Uterus (tissue), 4 donors: ENCODE measurements around the gene GLI1. TPM values are rescaled to one million over a fixed set of nuclear protein-coding genes. Genes with fewer than 3 reads are reported as not detected.

Experiments used
- DNase-seq, 2 donors: peaks; one replicate each; pipeline ENCODE4 v3.0.0-alpha.2; 2019 to 2020
- H3K27ac ChIP-seq, 2 donors: fragments of 200-600 bp; sonication (generic); 1 replicate in 1 of 2; 2 replicates in 1 of 2; pipeline ENCODE4 v1.5.1; 2016 to 2018
- H3K27me3 ChIP-seq, 2 donors: fragments of 200-600 bp; sonication (generic); one replicate each; pipeline ENCODE4 v1.5.1; 2018 to 2019; ENCODE audit warnings: control low read depth in 1 of 2
- H3K36me3 ChIP-seq, 2 donors: fragments of 200-600 bp; sonication (generic); one replicate each; pipeline ENCODE4 v1.5.1; 2019; ENCODE audit warnings: control low read depth in 1 of 2
- H3K4me1 ChIP-seq, 2 donors: fragments of 200-600 bp; sonication (generic); one replicate each; pipeline ENCODE4 v1.5.1; 2018 to 2019; ENCODE audit warnings: control low read depth in 1 of 2
- H3K4me3 ChIP-seq, 2 donors: fragments of 200-600 bp; sonication (generic); 1 replicate in 1 of 2; 2 replicates in 1 of 2; pipeline ENCODE4 v1.5.1; 2018 to 2019; ENCODE audit warnings: mild to moderate bottlenecking in 1 of 2
- H3K9me3 ChIP-seq, 2 donors: fragments of 200-600 bp; sonication (generic); one replicate each; pipeline ENCODE4 v1.5.1; 2019; ENCODE audit warnings: control low read depth in 1 of 2
- POLR2A ChIP-seq, 2 donors: fragments of 450-650 bp; IDR thresholded peaks; one replicate each; pipeline ENCODE4 v1.6.1; 2016; ENCODE audit warnings: antibody characterized with exemption in 2 of 2, mild to moderate bottlenecking in 1 of 2, moderate library complexity in 1 of 2
- intact Hi-C: fragments of 100-400 bp; cut with DNase I; formaldehyde crosslinking; loops from one replicate; pipeline ENCODE4 v1.15.1; 2023; ENCODE audit warnings: low total_unique reads
- total RNA-seq, 4 donors: library from RNA; depleted of rRNA in 3 of 4; stranded (reverse); fragments of >200 nt in 3 of 4; gene quantifications; one replicate each; pipeline versions ENCODE4 v1.1.0 to v1.2.4, GENCODE V29; 2014 to 2023
- TF ChIP-seq, protein P1 (sequence below), 4 experiments: fragments of 200-600 bp in 2 of 4; fragments of 450-650 bp in 2 of 4; sonication (generic) in 2 of 4; IDR thresholded peaks; one replicate each; pipeline ENCODE4 v1.5.1; 2016 to 2019; ENCODE audit warnings: antibody characterized with exemption in 4 of 4, mild to moderate bottlenecking in 2 of 4, moderate library complexity in 1 of 4
- donor health status: DM: yes; HTN: yes; CAD: no.

Gene GLI1
- total RNA-seq, 4 donors from 2014 or later, result 6.1 to 6.6 TPM; not detected in 2

DNA sequence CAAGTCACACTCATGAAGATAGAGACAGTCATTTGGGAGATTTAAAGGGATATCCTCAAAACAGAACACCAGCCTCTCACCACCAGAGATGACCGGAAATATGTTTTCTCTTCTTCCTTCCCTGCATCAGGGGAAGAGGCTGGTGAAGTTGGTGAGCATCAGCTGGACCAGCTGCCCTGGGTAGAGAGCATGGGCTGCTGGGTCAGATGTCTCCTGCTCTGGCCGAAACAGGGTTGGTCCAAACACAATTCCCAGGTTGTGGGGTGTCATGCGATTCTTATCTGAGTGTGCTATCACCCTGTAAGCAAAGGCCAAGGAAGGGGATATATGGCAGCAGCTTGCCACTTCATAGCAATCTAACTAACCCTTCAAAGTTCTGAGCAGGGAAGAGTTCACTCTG is 12.8 kb downstream of the GLI1 start:
- no peak for DNase-seq
- TF ChIP-seq, protein P1, sequence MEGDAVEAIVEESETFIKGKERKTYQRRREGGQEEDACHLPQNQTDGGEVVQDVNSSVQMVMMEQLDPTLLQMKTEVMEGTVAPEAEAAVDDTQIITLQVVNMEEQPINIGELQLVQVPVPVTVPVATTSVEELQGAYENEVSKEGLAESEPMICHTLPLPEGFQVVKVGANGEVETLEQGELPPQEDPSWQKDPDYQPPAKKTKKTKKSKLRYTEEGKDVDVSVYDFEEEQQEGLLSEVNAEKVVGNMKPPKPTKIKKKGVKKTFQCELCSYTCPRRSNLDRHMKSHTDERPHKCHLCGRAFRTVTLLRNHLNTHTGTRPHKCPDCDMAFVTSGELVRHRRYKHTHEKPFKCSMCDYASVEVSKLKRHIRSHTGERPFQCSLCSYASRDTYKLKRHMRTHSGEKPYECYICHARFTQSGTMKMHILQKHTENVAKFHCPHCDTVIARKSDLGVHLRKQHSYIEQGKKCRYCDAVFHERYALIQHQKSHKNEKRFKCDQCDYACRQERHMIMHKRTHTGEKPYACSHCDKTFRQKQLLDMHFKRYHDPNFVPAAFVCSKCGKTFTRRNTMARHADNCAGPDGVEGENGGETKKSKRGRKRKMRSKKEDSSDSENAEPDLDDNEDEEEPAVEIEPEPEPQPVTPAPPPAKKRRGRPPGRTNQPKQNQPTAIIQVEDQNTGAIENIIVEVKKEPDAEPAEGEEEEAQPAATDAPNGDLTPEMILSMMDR (IDR thresholded peaks at IDR 0.05), result no peak
- no peak for TF ChIP-seq POLR2A (IDR thresholded peaks at IDR 0.05)
- H3K27me3 ChIP-seq, result peaks cover 8 to 20% of the 10 kb centered on the region in 2 donors
- H3K27ac ChIP-seq, result no peak overlapping the region
- H3K36me3 ChIP-seq, result no peaks in the 10 kb centered on the region
- intact Hi-C loops, result no loop called here
- H3K9me3 ChIP-seq, result no peaks in the 10 kb centered on the region
- peaks cover 0 to 13% of the 10 kb centered on the region in 2 donors for H3K4me1 ChIP-seq
- no peak overlapping the region for H3K4me3 ChIP-seq

DNA sequence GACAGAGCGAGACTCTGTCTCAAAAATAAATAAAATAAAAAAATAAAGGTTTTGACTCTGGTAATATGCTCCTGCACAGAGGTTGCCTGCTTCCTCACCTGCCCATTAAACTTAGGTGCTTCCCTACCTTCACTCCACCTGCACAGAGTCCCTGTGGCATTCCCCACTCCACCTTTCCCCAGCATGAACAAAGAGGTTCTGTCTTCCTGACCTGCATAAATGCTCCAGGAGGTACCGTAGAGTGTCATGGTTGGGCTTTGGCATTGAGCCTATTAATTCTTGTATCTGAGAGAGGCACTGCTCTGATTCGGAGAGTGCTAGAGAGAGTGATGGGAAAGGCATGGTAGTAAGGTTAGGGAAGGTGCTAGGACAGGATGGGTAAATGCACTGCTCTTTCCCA is 13.8 kb downstream of the GLI1 start:
- intact Hi-C loops, result no loop called here
- Histone ChIP-seq H3K4me3 (no peak overlapping the region), H3K27ac (no peak overlapping the region), H3K27me3 (peaks cover 8 to 20% of the 10 kb centered on the region in 2 donors), H3K36me3 (no peaks in the 10 kb centered on the region), H3K9me3 (no peaks in the 10 kb centered on the region), H3K4me1 (peaks cover 0 to 13% of the 10 kb centered on the region in 2 donors)
- no peak for DNase-seq
- no peak for TF ChIP-seq POLR2A (IDR thresholded peaks at IDR 0.05)
- TF ChIP-seq, protein P1 (IDR thresholded peaks at IDR 0.05), result no peak

DNA sequence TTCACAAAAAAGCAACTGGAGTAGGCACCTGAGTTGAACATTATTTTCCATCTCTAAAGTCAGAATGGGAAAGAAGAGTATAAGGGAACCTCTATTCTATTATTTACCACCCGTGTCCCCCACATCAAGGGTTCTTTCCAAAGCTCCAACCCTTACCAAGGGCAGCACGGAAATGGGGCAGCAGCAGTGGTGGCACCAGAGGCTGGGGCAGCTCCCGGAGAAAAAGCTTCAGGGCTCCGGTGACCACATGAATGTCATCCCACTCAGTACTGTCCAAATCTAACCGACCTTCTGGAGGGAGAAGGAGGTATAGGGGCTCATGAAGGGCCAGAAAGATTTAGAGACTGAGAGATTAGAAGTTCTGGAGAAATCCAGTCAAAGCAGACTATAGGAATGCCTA is 14.3 kb downstream of the GLI1 start:
- Histone ChIP-seq H3K27me3 (peaks cover 8 to 20% of the 10 kb centered on the region in 2 donors), H3K4me1 (peaks cover 0 to 13% of the 10 kb centered on the region in 2 donors)
- DNase-seq, result no peak

DNA sequence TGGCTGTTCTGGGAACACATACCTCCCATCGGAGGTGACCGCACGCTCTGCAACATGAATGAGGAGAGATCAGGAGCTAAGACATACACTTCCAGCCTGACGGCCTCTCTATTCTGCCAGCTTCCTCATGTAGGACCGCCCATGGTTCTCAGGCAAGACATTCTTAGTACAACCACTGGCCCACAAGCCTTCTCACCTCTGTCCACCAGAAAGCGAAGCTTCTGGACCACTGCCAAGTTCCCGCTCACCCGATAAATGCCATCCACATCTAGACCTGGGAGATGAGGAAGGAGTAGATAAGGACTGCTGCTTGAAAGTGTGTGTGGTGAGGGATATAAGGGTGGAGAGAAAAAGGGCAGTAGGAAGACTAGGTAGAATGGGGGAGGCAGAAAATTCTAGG is 14.8 kb downstream of the GLI1 start:
- peaks cover 0 to 13% of the 10 kb centered on the region in 2 donors for H3K4me1 ChIP-seq
- no peak overlapping the region for H3K4me3 ChIP-seq
- TF ChIP-seq POLR2A (IDR thresholded peaks at IDR 0.05), result no peak
- TF ChIP-seq, protein P1 (IDR thresholded peaks at IDR 0.05), result no peak
- H3K27me3 ChIP-seq, result peaks cover 8 to 20% of the 10 kb centered on the region in 2 donors
- H3K27ac ChIP-seq, result no peak overlapping the region
- intact Hi-C loops, result no loop called here
- DNase-seq, result no peak
- H3K36me3 ChIP-seq, result no peaks in the 10 kb centered on the region
- H3K9me3 ChIP-seq, result no peaks in the 10 kb centered on the region

More for the DNA sequence above, 14.3 kb downstream of the GLI1 start:
- TF ChIP-seq, protein P1 (IDR thresholded peaks at IDR 0.05), result no peak
- no peak for TF ChIP-seq POLR2A (IDR thresholded peaks at IDR 0.05)
- Histone ChIP-seq H3K9me3 (no peaks in the 10 kb centered on the region), H3K4me3 (no peak overlapping the region), H3K36me3 (no peaks in the 10 kb centered on the region), H3K27ac (no peak overlapping the region)
- intact Hi-C loops, result no loop called here

DNA sequence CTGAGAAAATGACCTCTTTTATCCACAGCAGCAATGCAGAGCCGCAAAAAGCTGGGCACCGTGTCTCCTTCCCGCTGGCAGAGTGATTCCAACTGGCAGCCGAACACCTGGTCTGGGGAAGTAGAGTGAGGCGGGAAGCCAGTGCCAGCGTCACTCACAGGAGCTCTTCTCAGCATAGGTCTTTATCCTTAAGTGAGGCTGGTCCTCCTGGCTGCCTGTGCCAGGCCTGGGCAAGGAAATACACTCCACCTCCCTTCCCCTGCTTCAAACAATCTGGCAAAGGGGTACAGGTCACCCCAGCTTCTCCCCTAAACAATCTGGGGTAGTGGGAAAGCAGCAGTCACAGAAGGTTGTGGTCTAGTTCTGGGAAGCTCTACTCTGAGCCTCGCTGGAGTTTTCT is 15.3 kb downstream of the GLI1 start:
- no peak for TF ChIP-seq POLR2A (IDR thresholded peaks at IDR 0.05)
- TF ChIP-seq, protein P1 (IDR thresholded peaks at IDR 0.05), result no peak
- Histone ChIP-seq H3K9me3 (no peaks in the 10 kb centered on the region), H3K4me3 (no peak overlapping the region), H3K27ac (no peak overlapping the region), H3K4me1 (peaks cover 0 to 13% of the 10 kb centered on the region in 2 donors), H3K27me3 (peaks cover 8 to 20% of the 10 kb centered on the region in 2 donors), H3K36me3 (no peaks in the 10 kb centered on the region)
- DNase-seq, result no peak
- intact Hi-C loops, result no loop called here
